T follicular helper cell (primary cell): ENCODE data around the gene YIPF7.

Source experiments
- DNase-seq: peaks from one replicate; pipeline ENCODE4 v3.0.0-alpha.2; 2020; ENCODE audit warnings: low read depth

Gene YIPF7

DNA sequence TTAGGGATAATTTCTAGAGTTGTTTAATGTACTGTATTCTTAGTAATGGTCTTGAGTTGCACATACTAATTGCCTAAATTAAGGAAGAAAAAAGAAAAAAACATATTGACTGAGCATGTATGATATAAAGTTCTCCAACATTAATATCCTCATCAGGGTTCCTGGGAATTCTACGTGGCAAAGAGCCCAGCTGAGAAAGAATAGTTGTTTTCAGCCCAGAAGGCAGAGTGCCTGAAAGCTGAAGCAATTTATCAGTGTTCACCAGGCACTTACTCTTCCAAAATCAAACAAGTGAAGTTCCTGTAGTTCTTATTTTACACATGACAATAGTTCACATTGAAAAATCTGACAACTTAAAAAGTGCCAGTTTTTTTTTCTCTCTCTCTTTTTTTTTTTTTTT is 27.7 kb downstream of the YIPF7 start:
- no peak for DNase-seq

DNA sequence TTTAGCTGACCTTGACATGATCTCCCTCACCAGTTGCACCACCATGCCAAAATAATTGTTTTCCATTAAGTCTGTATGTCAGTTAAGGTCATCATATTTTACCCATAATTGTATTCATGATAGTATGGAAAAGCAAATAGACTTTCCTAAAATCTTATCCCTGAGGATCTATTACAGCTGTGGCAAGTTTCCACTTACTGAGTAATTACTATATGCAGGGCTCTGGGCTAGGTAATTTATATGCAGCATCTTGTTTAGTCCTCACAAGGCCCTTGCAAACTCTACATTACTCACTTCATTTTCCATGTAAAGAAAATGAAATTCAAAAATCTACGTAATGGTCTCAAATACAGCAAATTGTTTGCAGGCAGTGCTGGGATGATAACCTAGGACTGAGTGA is 34.8 kb downstream of the YIPF7 start:
- no peak for DNase-seq

- no peak for DNase-seq
Measured at GRCh38 chr4:44583393-44583792, 68.0 kb downstream of the YIPF7 start.

GRCh38 chr4:44580231-44580630 is 71.2 kb downstream of the YIPF7 start:
- no peak for DNase-seq

DNA sequence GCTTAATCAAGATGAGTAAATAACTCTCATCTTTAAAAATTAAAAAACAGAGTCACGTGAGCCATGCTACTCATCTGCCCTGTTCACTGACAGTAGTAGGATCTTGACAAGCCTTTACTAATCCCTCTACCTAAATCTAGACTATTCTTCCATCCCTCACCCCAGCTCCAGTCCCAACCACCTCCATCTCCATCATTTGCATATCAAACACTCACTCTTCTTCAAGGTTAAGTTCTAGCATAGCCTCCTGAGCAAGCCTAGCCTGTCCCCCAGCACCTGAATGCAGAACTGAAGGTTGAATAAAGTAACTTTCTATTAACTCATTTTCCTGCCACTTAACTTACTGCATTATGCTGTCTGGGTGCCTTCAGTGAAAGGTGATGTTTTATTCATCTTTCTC is 72.5 kb downstream of the YIPF7 start:
- no peak for DNase-seq
